Measurements from ENCODE around the gene TIAM2.

- TF ChIP-seq ZNF324 (CRISPR knock-in tag; IDR thresholded peaks at IDR 0.05) (no peak), ZFP91 (CRISPR knock-in tag; IDR thresholded peaks at IDR 0.05) (no peak), CTCF (IDR thresholded peaks at IDR 0.05 in 2 of 3, conservative IDR thresholded peaks at IDR 0.05 in 1 of 3; ENCODE audit: insufficient read depth in 2 of 3, low read depth in 1 of 3, low read length in 3 of 3) (no peak), HNRNPK (IDR thresholded peaks at IDR 0.05; ENCODE audit: low read depth, low read length, poor library complexity, severe bottlenecking) (no peak), ZNF174 (CRISPR knock-in tag; IDR thresholded peaks at IDR 0.05) (no peak), GTF2A2 (tag; IDR thresholded peaks at IDR 0.05) (no peak)
Measured at GRCh38 chr6:154958469-154958868, 36.6 kb upstream of the TIAM2 start.

Measured in K562 (cell line).